B cell (primary cell): ENCODE data around the gene LDB3.

Experiments used
- EZH2 ChIP-seq: IDR thresholded peaks from 2 replicates; pipeline ENCODE4 v1.6.1; 2012; ENCODE audit warnings: borderline replicate concordance, low read depth, mild to moderate bottlenecking, moderate library complexity, low read length; ENCODE audit not compliant: insufficient read depth, poor library complexity, severe bottlenecking
- TF ChIP-seq, protein P1 (sequence below): fragments of 200-600 bp; IDR thresholded peaks from one replicate; pipeline ENCODE4 v1.8.0; 2022; ENCODE audit warnings: antibody characterized with exemption, mild to moderate bottlenecking

DNA sequence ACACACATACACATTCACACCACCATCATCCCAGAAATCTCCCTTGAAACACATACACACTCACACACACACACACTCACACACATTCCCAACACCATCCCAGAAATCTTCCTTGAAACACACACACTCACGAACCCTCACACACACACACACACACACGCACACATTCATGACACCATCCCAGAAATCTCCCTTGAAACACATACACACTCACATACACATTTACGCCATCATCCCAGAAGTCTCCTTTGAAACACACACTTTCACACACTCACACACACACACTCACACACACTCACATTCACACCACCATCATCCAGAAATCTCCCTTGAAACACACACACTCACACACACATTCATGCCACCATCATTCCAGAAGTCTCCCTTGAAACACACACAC lies 14.3 kb upstream of the LDB3 start:
- TF ChIP-seq, protein P1, sequence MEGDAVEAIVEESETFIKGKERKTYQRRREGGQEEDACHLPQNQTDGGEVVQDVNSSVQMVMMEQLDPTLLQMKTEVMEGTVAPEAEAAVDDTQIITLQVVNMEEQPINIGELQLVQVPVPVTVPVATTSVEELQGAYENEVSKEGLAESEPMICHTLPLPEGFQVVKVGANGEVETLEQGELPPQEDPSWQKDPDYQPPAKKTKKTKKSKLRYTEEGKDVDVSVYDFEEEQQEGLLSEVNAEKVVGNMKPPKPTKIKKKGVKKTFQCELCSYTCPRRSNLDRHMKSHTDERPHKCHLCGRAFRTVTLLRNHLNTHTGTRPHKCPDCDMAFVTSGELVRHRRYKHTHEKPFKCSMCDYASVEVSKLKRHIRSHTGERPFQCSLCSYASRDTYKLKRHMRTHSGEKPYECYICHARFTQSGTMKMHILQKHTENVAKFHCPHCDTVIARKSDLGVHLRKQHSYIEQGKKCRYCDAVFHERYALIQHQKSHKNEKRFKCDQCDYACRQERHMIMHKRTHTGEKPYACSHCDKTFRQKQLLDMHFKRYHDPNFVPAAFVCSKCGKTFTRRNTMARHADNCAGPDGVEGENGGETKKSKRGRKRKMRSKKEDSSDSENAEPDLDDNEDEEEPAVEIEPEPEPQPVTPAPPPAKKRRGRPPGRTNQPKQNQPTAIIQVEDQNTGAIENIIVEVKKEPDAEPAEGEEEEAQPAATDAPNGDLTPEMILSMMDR, result no peak
- TF ChIP-seq EZH2, result no peak
